ENCODE data around the gene TTC27.

TTC27 gene

DNA sequence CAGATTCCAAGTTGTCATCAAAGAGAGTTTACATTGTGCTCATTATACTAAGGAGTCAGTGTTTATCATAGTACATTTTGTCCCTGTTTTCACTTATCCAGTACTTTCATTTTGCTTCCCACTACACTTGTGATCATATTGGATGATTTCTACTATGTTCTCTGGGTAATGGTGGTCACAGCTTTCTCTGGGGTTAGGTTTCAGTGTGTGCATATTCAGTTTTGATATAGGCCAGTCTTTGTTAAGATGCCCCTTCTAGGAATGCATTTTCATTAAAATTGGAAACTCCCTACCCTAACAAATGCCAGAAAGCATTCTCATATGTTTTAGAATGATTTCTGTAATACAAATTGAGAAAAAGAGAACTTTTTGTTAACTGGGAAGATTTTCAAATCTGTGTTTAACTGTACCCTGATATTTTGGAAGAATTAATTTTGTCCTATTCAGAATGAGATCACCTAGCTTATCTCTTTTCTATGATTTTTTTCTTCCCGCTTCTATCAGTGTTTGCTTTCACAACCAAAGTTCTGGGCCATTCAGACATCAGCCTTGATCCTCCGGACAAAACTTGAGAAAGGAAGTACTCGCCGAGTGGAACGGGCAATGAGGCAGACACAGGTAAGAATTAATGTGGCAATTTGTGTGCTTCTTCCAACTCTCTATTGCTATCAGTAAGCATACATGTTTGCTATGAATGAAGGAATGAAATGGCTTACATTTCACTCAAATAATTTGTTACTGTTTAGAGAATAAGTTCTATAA, 74.6 kb downstream of the TTC27 start:
- in situ Hi-C loops (cut with MboI; ENCODE audit: low pct_unique_long_range_greater_than_20kb, low sequenced_read_pairs, unreplicated experiment): no loop called here
- TF ChIP-seq, protein P1, sequence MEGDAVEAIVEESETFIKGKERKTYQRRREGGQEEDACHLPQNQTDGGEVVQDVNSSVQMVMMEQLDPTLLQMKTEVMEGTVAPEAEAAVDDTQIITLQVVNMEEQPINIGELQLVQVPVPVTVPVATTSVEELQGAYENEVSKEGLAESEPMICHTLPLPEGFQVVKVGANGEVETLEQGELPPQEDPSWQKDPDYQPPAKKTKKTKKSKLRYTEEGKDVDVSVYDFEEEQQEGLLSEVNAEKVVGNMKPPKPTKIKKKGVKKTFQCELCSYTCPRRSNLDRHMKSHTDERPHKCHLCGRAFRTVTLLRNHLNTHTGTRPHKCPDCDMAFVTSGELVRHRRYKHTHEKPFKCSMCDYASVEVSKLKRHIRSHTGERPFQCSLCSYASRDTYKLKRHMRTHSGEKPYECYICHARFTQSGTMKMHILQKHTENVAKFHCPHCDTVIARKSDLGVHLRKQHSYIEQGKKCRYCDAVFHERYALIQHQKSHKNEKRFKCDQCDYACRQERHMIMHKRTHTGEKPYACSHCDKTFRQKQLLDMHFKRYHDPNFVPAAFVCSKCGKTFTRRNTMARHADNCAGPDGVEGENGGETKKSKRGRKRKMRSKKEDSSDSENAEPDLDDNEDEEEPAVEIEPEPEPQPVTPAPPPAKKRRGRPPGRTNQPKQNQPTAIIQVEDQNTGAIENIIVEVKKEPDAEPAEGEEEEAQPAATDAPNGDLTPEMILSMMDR (IDR thresholded peaks at IDR 0.05; ENCODE audit: extremely low read depth, insufficient read depth, missing control alignments): no peak
- DNase-seq (ENCODE audit: low spot score): no peak

DNA sequence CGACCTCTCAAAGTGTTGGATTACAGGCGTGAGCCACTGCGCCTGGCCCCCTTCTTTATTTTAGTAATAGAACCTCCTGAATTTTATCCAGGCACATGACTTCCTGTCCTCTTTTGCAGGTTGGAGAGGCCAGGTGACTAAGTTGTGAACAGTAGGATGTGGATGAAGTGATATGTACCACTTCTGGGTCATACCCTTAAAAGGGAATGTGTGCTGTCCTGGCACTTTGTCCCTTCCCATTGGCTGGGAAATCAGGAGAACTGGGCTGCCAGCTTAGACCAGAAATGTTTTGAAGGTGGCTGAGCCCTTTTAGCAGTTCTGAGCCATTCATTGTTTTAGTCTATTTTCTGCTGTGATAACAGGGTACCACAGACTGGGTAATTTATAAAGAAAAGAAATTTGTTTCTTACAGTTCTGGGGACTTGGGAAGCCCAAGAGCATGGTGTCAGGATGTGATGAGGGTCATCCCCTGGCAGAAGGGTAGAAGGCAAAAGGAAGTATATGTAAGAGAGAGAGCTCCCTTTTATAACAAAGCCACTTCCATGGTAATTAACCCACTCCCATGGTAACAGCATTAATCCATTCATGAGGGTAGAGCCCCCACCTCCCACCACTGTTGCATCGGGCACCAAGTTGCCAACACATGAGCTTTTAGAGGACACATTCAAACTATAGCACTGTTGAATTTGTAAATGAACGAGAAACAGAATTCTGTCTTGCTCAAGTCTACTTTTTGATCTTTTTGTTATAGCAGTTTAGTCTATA, 79.1 kb downstream of the TTC27 start:
- DNase-seq (ENCODE audit: low spot score): no peak
- in situ Hi-C loops (cut with MboI; ENCODE audit: low pct_unique_long_range_greater_than_20kb, low sequenced_read_pairs, unreplicated experiment): no loop called here
- TF ChIP-seq, protein P1 (IDR thresholded peaks at IDR 0.05; ENCODE audit: extremely low read depth, insufficient read depth, missing control alignments): no peak

DNA sequence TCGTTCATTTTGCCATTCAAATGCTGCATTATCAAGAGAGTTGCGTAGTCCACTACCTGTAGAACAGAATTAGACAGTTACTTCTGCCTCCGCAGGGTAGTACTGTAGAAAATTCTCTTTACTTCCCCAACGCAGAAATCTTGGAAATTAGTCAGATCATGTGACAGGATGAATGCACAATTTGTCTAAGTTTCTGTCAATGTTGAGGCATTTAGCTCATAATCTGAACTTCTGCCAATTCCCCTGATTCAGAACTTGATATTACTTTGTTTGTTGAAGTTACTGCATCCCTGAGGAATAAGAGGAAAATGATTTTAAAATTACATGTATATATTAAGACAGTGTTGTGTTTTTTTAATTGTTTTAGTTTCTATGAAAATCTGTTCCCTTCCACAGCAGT, 83.4 kb downstream of the TTC27 start:
- TF ChIP-seq, protein P1 (IDR thresholded peaks at IDR 0.05; ENCODE audit: extremely low read depth, insufficient read depth, missing control alignments): no peak
- in situ Hi-C loops (cut with MboI; ENCODE audit: low pct_unique_long_range_greater_than_20kb, low sequenced_read_pairs, unreplicated experiment): no loop called here
- no peak for DNase-seq (ENCODE audit: low spot score)

DNA sequence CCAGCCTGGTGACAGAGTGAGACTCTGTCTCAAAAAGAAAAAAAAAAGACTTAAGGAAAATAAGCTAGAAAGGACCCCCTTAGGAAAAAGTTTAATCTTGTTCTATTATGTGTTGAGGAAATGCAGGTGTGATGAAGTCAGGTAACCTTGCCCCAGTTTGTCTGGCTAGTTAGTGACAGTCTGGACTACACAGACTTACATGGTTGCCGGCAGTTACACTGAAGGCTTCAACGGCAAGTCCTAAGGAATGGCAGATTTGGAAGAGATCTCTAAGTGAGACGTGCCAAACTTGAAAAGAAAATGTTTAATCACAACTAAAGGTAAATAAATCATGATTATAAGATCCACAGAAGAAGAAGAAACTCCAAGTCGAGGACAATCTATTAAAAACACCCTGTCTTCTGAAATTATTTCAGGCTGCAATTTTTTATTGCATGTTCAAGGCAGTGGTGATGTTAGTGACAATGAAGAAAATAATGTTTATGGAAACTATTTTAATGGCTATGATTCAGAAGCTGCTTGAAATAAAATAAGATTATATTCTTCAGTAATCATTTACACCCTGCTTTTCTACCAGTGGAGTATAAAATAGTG, 84.2 kb downstream of the TTC27 start:
- TF ChIP-seq, protein P1 (IDR thresholded peaks at IDR 0.05; ENCODE audit: extremely low read depth, insufficient read depth, missing control alignments): no peak
- in situ Hi-C loops (cut with MboI; ENCODE audit: low pct_unique_long_range_greater_than_20kb, low sequenced_read_pairs, unreplicated experiment): no loop called here
- no peak for DNase-seq (ENCODE audit: low spot score)

DNA sequence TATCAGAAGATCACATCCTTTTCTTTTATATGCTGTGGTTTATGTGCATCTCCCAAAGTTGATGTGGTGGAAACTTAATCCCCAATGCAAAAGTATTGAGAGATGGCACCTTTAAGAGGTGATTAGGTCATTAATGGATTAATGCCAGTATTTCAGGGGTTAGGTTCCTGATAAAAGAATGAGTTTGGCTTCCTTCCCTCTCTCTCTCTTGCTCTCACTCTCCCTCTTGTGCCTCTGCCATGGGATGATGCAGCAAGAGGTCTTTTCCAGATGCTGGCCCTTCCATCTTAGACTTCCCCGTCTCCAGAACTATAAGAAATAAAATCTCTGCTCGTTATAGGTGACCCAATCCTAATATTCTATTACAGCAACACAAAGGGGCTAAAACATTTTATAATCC, 85.0 kb downstream of the TTC27 start:
- TF ChIP-seq, protein P1 (IDR thresholded peaks at IDR 0.05; ENCODE audit: extremely low read depth, insufficient read depth, missing control alignments): no peak
- DNase-seq (ENCODE audit: low spot score): no peak
- in situ Hi-C loops (cut with MboI; ENCODE audit: low pct_unique_long_range_greater_than_20kb, low sequenced_read_pairs, unreplicated experiment): no loop called here

DNA sequence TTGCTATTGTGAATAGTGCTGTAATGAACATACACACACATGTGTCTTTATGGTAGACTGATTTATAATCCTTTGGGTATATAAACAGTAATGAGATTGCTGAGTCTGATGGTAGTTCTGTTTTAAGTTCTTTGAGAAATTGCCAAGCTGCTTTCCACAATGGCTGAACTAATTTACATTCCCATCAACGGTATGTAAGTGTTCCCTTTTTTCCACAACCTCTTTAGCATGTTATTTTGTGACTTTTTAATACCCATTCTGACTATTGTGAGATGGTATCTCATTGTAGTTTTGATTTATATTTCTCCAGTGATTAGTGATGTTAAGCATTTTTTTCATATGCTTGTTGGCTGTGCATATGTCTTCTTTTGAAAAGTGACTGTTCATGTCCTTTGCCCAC, 86.7 kb downstream of the TTC27 start:
- TF ChIP-seq, protein P1 (IDR thresholded peaks at IDR 0.05; ENCODE audit: extremely low read depth, insufficient read depth, missing control alignments): no peak
- in situ Hi-C loops (cut with MboI; ENCODE audit: low pct_unique_long_range_greater_than_20kb, low sequenced_read_pairs, unreplicated experiment): no loop called here
- no peak for DNase-seq (ENCODE audit: low spot score)

Measured in GM13977 (cell line).